ENCODE data around the gene ZFHX3.

DNA sequence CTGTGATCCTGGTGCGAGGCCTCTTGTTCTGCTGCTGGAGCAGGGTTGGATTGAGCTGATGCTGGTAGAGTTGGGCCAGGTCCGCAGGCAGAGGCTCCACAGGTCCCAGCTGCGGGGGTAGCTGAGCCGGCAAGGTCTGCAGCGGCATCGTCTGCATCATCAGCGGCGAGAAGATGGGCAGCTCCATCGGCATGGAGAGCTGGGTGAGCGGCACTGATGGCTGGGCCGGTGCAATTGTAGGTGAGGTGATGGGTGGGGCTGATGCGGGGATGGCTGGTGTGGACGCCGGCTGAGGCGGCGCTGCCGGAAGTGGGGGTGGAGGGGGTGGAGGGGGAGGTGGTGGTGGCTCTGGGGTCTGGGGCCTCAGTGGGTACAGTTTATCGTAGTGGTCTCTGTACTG, 251.7 kb downstream of the ZFHX3 start:
- TF ChIP-seq, protein P1, sequence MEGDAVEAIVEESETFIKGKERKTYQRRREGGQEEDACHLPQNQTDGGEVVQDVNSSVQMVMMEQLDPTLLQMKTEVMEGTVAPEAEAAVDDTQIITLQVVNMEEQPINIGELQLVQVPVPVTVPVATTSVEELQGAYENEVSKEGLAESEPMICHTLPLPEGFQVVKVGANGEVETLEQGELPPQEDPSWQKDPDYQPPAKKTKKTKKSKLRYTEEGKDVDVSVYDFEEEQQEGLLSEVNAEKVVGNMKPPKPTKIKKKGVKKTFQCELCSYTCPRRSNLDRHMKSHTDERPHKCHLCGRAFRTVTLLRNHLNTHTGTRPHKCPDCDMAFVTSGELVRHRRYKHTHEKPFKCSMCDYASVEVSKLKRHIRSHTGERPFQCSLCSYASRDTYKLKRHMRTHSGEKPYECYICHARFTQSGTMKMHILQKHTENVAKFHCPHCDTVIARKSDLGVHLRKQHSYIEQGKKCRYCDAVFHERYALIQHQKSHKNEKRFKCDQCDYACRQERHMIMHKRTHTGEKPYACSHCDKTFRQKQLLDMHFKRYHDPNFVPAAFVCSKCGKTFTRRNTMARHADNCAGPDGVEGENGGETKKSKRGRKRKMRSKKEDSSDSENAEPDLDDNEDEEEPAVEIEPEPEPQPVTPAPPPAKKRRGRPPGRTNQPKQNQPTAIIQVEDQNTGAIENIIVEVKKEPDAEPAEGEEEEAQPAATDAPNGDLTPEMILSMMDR (optimal IDR thresholded peaks at IDR 0.05 in 1 of 3, IDR thresholded peaks at IDR 0.05 in 1 of 3, conservative IDR thresholded peaks at IDR 0.05 in 1 of 3; ENCODE audit: extremely low read depth in 1 of 3, insufficient read depth in 2 of 3, low read length in 3 of 3), result no peak
- TF ChIP-seq EZH2 (IDR thresholded peaks at IDR 0.05; ENCODE audit: low read length), result no peak
